Muscle of arm (tissue), 14 donors: ENCODE data around the gene TTC14. TPM values are rescaled to one million over a fixed set of nuclear protein-coding genes. Genes with fewer than 3 reads are reported as not detected.
"Not testable (repeated sequence)": the region's sequence is repeated elsewhere in the genome, so short reads cannot be mapped to it uniquely, and the experiment has no call there.

Experiments used
- DNase-seq: peaks from one replicate; pipeline ENCODE4 v3.0.0-alpha.2; 2013
- long read RNA-seq, 11 donors: transcript quantifications; one replicate each; lab custom pipeline, GENCODE V29; 2026
- polyA plus RNA-seq, 12 donors: library from polyadenylated mRNA; unstranded; fragments of 120-200 nt; gene quantifications; one replicate each; pipeline ENCODE4 v1.2.1, GENCODE V29; 2013; ENCODE audit not compliant: insufficient read length in 12 of 12

Gene TTC14
- 10 to 100 TPM in 11 of 12 donors, not detected in 1; 26.0 to 68.2 (median 44.6) TPM for polyA plus RNA-seq
- long read RNA-seq, donor 1, full-length matches to known transcripts = 11 of 11 reads
- long read RNA-seq, donor 1, partial matches to known transcripts = 0 of 11 reads
- long read RNA-seq, donor 1, other reads (novel, unspliced or antisense) = 0 of 11 reads
- long read RNA-seq, donor 2, full-length matches to known transcripts = 9 of 9 reads
- long read RNA-seq, donor 2, partial matches to known transcripts = 0 of 9 reads
- long read RNA-seq, donor 2, other reads (novel, unspliced or antisense) = 0 of 9 reads
- long read RNA-seq, donor 3, full-length matches to known transcripts = 3 of 3 reads
- long read RNA-seq, donor 3, partial matches to known transcripts = 0 of 3 reads
- long read RNA-seq, donor 3, other reads (novel, unspliced or antisense) = 0 of 3 reads
- long read RNA-seq, donor 4, full-length matches to known transcripts = 2 of 2 reads
- long read RNA-seq, donor 4, partial matches to known transcripts = 0 of 2 reads
- long read RNA-seq, donor 4, other reads (novel, unspliced or antisense) = 0 of 2 reads
- long read RNA-seq, donor 5, full-length matches to known transcripts = 7 of 7 reads
- long read RNA-seq, donor 5, partial matches to known transcripts = 0 of 7 reads
- long read RNA-seq, donor 5, other reads (novel, unspliced or antisense) = 0 of 7 reads
- long read RNA-seq, donor 6, full-length matches to known transcripts = 3 of 3 reads
- long read RNA-seq, donor 6, partial matches to known transcripts = 0 of 3 reads
- long read RNA-seq, donor 6, other reads (novel, unspliced or antisense) = 0 of 3 reads
- long read RNA-seq, donor 7, full-length matches to known transcripts = 1 of 1 reads
- long read RNA-seq, donor 7, partial matches to known transcripts = 0 of 1 reads
- long read RNA-seq, donor 7, other reads (novel, unspliced or antisense) = 0 of 1 reads
- long read RNA-seq, donor 8, full-length matches to known transcripts = 6 of 13 reads
- long read RNA-seq, donor 8, partial matches to known transcripts = 7 of 13 reads
- long read RNA-seq, donor 8, other reads (novel, unspliced or antisense) = 0 of 13 reads
- long read RNA-seq, donor 9, full-length matches to known transcripts = 1 of 1 reads
- long read RNA-seq, donor 9, partial matches to known transcripts = 0 of 1 reads
- long read RNA-seq, donor 9, other reads (novel, unspliced or antisense) = 0 of 1 reads
- long read RNA-seq, donor 10, full-length matches to known transcripts = 6 of 6 reads
- long read RNA-seq, donor 10, partial matches to known transcripts = 0 of 6 reads
- long read RNA-seq, donor 10, other reads (novel, unspliced or antisense) = 0 of 6 reads
- long read RNA-seq, donor 11, full-length matches to known transcripts = 5 of 5 reads
- long read RNA-seq, donor 11, partial matches to known transcripts = 0 of 5 reads
- long read RNA-seq, donor 11, other reads (novel, unspliced or antisense) = 0 of 5 reads

- peak; percentile 95 for DNase-seq
Measured at GRCh38 chr3:180601688-180602666, at the start of gene TTC14. TTC14 (plus strand) TSS chr3:180602163; CDS start chr3:180602262, 99 bp downstream.

- DNase-seq = no peak
Measured at GRCh38 chr3:180563406-180563805, 38.6 kb upstream of the TTC14 start.

DNA sequence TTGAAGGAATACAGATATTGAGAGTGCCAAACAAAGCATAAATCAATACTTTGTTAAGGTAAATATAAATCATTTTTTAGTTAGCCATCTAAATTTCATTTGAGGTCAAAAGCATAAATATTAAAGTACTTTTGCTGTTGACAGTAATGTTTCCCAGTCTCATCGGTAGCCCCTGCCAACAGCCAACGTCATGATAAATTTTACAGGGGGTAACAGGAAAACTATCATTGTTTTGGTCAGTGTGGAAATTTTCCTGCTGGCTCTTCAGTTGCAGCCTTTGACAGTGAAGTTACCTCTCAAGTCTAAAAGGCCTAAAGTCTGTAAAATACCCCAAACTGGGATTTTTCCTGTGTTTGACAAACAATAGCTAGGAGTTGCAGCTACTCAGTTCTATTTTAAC, 37.3 kb upstream of the TTC14 start:
- DNase-seq = no peak

GRCh38 chr3:180570238-180570637, 31.7 kb upstream of the TTC14 start:
- no peak for DNase-seq

GRCh38 chr3:180571831-180572598, 29.9 kb upstream of the TTC14 start:
- no peak for DNase-seq

DNA sequence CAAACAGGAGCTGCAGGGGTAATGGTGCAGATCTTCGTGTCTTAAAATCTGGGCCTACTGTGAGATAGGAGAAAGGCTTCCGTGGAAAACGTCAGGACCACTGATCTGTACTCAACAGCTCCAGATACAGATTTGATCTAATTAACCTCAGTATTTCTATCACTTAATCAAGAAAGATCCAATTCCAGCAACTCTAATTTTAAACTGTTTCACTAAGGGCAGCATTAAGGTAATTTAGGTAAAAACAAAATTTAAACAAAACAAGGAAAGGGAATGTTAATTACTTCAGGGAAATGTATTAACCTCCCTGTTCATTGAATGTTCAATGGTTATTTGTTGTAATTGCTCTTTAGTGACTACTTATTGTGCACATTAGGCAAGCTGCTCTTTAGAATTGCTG, 26.4 kb upstream of the TTC14 start:
- DNase-seq = no peak

GRCh38 chr3:180580934-180581333, 21.0 kb upstream of the TTC14 start:
- no peak for DNase-seq

DNA sequence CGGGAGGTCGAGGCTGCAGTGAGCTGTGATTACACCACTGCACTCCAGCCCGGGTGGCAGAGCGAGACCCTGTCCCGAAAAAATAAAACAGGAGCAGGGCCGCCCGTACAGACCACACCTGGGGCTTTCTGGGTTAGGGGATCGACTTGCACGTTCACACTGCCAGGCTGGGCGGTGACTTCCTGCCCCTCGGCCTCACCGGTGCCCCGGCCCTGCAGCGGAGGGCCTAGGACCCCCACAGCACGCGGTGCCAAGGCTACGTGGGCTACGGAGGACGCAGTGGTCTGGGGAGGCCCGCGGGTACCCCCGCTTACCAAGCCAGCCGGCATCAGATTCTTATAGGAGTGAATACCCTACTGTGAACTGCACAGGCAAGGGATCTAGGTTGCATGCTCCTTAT, 11.6 kb upstream of the TTC14 start:
- DNase-seq = no peak

GRCh38 chr3:180593631-180594030, 8.3 kb upstream of the TTC14 start:
- not testable (repeated sequence) for DNase-seq

DNA sequence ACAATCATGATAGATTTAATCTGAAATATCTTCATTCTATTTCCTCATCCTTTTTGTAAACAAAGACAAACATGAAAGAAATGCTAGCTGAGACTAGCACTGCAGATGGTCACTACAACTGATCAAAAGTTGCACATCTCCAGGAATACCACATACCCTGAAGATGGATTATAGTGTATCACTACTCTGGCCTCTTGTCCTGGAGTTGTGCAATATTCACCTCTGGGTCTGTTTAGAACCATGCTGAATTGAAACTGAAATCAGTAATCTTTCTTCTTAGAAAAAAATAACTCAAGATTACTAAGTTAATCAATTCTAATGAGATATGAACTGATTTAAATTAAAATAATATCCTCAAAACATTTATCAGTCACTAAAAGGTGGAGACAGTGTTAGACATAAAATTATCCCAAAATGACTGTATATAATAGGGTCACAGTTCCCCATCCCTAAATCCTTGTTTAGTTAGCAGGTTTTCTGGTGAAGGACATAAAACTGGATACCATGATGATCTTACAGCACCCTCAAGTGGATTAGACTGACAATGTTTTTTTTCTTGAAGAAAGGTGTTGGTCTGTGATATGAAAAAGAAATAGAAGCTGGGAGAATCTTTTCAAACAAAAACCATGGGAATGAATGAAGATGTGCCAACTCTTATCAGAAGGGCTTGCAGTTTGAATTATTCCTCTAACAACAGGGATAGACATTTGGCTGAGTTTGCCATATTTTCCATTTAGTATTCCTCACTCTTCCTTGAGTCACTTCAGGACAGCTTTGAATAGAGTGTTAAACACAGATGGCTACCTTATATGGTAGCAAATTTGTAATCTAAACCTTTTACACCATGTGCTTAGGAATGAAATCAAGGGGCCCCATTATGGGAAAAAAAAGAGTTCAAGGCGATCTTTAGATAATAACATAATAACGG, 7.1 kb upstream of the TTC14 start:
- DNase-seq = peak; percentile 4

- DNase-seq = no peak
Measured at GRCh38 chr3:180595559-180595935, 6.4 kb upstream of the TTC14 start.

DNA sequence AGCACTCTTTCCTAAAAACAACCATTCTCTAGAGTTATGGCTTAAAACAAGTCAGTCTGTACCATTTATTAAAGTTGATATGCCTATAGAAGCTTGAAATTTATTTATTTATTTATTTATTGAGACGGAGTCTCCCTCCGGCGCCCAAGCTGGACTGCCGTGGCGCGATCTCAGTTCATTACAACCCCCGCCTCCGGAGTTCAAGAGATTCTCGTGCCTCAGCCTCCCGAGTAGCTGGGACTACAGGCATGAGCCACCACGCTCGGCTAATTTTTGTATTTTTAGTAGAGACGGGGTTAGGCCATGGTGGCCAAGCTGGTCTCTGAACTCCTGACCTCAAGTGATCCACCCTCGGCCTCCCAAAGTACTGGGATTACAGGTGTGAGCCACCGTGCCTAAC, 1.5 kb upstream of the TTC14 start:
- DNase-seq = no peak

- no peak for DNase-seq
Measured at GRCh38 chr3:180611006-180611405, 9.0 kb downstream of the TTC14 start.

GRCh38 chr3:180612364-180612763, 10.4 kb downstream of the TTC14 start:
- no peak for DNase-seq

DNA sequence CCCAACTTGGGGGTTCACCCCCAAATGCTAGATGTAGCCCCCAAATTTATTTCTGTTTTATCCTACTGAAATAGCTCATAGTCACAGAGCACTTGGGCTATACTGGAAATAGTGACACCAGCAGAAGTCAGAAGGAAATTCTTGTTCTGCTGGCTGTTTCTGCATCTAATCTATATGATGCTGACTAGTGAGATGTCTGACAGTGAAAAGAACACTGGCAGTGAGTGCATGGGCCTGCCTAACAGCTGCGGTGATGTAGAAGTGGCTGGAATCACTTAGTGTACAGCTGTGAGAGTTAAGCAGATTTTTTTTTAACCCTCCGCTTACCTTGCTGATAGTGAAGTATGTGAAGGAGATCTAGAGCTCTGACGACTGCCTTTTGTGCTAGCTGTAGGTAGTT, 14.0 kb downstream of the TTC14 start:
- DNase-seq = no peak

DNA sequence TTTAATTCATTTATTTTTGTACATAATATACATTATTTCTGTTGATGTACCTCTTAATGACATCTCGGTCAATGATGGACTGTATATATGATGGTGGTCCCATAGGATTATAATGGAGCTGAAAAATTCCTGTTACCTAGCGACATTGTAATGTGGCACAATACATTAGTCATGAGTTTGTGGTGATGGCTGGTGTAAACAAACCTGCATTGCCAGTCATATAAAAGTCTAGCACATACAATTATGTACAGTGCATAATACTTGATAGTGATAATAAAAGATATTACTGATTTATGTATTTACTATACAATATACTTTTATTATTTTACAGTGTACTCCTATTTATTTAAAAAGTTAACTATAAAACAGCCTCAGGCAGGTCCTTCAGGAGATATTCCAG, 15.1 kb downstream of the TTC14 start:
- no peak for DNase-seq

DNA sequence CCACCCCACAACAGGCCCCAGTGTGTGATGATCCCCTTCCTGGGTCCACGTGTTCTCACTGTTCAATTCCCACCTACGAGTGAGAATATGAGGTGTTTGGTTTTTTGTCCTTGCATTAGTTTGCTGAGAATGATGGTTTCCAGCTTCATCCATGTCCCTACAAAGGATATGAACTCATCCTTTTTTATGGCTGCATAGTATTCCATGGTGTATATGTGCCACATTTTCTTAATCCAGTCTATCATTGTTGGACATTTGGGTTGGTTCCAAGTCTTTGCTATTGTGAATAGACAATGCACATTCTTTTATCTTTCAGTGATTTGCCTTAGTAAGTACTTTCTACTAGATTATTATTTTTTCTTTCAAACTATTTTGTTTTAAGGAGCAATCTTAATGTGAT, 16.6 kb downstream of the TTC14 start:
- not testable (repeated sequence) for DNase-seq

DNA sequence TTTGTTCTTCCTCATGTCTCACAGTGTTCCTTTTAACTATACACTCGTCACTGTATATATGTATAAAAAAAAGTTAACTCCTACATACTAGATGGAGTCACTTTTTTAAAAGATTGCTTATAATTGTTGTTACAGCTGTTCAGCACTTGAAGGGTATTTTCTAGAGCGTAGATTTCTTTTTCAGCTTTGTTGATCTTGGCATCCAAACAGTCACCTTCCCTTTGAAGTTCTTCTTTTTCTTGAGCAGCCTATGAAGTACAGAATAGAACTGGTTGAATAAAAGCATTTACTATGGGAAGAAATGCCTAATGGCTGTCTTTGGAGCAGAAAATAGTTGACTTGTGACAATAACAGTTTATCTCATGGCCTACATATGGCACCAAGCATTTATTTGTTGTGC, 17.8 kb downstream of the TTC14 start:
- DNase-seq = no peak
